GM18907 (cell line): Measurements from ENCODE around the gene FOLR3.
"Not testable (repeated sequence)": the region's sequence is repeated elsewhere in the genome, so short reads cannot be mapped to it uniquely, and the experiment has no call there.

Source experiments
- ATAC-seq: cut with Tn5 transposase; IDR thresholded peaks from one replicate; pipeline ENCODE4 v1.9.1; 2021; ENCODE audit warnings: mild to moderate bottlenecking, moderate library complexity; ENCODE audit not compliant: unreplicated experiment

Gene FOLR3

DNA sequence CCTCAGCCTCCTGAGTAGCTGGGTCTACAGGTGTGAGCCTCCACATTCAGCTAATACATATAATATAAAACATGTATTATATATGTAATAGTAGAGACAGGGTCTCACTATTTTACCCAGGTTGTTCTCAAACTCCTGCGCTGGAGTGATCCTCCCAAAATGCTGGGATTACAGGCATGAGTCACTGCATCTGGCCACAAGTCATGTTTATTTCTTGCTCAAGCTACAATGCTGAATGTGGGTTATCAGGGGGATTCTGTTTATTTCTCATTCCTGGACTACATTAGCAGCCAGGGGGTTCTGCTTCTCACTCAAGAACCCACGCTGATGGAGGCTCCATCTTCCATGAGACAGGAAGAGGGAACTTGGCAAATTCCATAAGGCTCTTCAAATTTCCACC lies 24.8 kb downstream of the FOLR3 start:
- ATAC-seq = no peak

DNA sequence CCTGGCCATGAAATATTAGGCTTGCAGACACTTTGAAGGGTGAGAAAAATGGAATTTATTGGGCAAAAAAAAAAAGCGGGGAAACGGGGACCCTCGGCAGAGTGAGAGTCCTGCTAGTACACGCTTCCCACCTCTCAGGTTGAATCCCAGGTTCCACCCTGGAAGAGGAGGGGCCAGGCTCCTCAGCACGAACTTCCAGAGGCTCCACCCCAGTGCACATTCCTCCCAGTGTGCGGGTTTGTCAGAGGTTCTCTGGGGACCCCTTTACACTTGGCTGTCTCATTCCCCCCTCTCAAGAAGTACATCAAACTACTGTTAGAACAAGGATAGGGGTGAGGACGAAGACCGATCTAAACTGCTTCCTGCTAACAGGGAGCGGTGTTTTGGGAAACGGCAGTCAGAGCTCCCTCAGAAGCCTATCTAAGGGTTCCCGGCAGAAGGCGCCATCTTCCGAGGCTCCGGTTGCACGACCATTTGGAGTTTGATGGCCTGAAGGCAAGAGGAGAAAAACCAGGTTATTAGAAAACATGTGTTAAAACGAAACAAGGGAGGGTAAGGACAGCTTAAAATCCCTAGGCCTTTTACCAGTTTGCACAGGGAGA lies 27.5 kb downstream of the FOLR3 start:
- no peak for ATAC-seq

DNA sequence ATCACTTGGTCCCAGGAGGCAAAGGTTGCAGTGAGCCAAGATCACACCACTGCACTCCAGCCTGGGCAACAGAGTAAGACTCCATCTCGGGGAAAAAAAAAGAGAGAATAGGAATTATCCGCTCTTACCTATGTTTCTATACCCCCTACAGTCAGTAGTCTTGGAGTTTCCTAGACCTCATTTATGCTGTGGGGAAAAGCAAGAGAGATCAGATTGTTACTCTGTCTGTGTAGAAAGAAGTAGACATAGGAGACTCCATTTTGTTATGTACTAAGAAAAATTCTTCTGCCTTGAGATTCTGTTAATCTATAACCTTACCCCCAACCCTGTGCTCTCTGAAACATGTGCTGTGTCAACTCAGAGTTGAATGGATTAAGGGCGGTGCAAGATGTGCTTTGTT lies 28.7 kb downstream of the FOLR3 start:
- ATAC-seq = not testable (repeated sequence)

DNA sequence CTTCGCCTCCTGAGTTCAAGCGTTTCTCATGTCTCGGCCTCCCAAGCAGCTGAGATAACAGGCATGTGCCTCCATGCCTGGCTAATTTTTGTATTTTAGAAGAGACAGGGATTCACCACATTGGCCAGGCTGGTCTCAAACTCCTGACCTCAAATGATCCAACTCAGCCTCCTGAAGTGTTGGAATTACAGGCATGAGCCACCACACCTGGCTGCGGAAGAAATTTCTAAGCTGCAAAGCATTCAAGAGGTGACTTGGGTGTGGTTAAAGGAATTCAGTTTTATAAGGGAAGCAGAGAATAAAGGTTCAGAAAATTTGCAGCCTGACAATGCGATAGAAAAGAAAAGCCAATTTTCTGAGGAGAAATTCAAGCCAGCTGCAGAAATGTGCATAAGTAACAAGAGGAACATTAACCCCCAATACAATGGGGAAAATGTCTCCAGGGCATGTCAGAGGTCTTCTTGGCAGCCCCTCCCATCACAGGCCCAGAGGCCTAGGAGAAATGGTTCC lies 33.6 kb downstream of the FOLR3 start:
- not testable (repeated sequence) for ATAC-seq

DNA sequence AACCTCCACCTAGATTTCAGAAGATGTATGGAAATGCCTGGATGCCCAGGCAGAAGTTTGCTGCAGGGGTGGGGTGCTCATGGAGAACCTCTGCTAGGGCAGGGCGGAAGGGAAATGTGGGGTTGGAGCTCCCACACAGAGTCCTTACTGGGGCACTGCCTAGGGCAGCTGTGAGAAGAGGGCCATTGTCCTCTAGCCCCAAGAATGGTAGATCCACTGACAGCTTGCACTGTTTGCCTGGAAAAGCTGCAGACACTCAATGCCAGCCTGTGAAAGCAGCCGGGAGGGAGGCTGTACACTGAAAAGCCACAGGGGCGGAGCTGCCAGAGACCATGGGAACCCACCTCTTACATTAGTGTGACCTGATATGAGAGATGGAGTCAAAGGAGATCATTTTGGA lies 34.2 kb downstream of the FOLR3 start:
- not testable (repeated sequence) for ATAC-seq

DNA sequence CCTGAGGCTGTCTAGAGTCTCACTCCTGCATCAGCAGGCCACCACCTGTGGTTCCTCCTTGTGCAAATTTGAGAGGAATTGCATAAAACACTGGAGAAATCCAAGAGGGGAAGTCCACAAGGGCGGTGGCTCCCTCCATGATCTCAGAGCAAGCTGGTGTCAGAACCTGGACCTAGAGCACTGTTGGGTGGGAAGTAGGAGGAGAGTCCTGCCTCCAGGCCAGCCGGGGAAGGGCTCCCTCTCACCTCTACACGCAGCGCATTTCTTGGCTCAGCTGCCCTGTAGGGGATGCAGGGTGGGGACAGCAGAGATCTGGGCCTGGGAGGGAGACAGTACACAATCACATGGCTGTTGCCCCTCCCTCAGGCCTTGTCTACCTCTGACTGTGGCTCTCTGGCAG lies 36.5 kb downstream of the FOLR3 start:
- ATAC-seq = not testable (repeated sequence)

DNA sequence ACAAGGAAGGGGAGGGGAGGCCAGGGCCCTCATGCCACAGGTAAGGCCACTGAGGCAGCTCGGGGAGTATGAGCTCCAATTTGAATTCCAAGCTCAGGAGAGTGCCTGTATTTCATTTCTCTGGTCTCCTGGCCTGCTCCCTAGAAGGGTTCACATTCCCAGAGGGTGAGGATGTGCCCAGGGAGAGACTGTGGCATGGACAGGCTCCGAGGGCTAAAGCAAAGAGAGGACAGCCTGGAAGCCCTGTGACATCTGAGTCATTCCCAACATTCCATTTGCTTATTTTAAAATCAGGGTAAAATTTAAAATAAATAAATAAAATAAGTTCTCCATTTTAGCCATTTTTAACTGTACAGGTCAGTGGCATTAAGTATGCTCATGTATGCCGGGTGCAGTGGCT lies 37.8 kb downstream of the FOLR3 start:
- no peak for ATAC-seq

DNA sequence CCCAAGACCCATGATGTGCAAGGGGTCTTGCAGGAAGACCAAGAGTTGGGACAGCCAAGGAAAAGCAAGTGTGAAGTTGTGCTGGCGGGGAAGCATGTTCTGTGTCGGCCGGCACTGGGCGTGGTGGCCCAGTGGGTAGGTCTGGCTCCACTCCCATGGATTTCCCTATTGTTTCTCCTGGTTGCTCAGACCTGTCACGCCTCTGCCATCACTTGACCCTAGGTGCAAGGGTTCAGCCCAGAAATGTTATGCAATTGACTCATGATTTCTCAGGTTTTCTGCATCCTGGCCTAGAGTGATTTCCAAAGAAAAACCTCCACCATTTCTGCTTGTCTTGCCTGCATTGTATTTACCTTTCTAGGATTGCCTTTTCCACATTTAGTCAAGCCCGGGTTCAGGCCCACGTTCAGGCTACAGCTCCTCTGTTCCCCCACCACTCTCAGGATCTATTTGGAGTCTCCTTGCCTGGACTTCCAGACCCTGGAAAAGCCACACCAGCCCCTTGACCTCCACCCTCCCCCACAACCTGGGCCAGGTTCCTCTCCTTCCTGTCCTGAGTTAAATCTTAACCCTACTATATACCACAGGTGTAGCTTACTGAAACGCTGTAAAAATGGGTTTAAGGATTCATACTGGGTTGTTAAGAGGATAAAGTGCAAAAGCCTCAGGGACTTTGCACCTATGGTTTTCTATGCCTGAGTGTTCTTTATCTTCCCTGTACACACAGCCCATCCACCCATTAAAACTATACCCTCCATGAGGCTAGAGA lies 39.0 kb downstream of the FOLR3 start:
- no peak for ATAC-seq

DNA sequence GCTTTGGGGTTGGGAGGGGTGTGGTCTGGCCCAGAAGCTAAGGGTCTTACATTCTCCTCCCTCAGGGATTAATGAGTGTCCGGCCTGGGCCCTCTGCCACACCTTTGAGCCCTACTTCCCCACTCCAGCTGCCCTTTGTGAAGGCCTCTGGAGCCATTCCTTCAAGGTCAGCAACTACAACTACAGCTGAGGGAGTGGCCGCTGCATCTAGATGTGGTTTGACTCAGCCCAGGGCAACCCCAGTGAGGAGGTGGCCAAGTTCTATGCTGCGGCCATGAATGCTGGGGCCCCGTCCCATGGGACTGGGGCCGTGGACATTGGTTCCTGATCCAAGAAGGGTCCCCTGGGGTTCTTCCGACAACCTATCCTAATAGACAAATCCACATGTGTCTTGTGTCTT lies 42.1 kb downstream of the FOLR3 start:
- ATAC-seq = no peak

DNA sequence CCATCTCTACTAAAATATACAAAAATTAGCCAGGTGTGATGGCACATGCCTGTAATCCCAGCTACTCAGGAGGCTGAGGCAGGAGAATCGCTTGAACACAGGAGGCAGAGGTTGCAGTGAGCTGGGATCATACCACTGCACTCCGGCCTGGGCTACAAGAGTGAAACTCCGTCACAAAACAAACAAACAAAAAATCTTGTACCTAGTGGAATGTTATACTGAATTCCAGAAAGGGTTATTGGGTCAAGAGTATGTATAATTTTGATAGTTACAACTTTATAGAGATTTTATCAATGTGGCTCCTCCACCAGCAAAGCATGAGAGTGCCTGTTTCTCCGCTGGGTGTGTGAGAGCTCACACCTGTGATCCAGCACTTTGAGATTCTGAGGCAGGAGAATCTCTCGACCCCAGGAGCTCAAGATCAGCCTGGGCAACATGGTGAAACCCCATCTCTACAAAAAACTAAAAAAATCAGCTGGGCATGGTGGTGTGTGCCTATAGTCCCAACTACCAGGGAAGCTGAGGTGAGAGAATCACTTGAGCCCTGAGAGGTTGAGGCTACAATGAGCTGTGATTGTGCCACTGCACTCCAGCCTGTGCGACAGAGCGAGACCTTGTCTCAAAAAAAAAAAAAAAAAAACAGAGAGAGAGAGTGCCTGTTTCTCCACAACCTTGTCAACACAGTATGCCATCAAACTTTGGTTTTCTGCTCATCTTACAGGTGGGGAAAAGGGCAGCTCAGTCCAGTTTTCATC lies 43.7 kb downstream of the FOLR3 start:
- ATAC-seq = no peak

DNA sequence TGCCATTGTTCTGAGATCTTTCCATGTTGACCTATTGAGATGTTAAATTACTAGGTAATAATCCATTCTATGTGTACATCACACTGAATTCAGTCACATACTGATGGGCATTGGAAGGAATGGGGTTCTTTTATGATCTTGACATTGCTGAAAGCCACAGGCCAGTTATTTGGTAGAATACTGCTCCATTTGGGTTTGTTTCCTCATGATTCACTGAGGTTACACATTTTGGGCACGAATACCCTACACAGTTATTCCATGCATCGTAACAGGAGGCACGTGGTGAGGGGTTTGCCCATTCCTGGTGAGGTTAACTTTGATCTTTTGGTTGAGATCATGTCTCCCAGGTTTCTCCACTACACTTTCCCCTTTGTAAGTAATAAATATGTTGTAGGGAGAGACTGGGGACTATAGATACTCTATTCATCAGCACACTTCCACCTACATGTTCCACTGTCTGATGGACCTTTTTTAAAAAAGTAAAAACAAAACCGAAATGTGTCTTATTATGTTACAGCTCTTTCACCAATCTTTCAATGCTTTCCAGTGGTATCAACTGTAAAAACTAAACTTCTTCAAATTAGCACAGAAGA lies 44.4 kb downstream of the FOLR3 start:
- ATAC-seq = no peak

DNA sequence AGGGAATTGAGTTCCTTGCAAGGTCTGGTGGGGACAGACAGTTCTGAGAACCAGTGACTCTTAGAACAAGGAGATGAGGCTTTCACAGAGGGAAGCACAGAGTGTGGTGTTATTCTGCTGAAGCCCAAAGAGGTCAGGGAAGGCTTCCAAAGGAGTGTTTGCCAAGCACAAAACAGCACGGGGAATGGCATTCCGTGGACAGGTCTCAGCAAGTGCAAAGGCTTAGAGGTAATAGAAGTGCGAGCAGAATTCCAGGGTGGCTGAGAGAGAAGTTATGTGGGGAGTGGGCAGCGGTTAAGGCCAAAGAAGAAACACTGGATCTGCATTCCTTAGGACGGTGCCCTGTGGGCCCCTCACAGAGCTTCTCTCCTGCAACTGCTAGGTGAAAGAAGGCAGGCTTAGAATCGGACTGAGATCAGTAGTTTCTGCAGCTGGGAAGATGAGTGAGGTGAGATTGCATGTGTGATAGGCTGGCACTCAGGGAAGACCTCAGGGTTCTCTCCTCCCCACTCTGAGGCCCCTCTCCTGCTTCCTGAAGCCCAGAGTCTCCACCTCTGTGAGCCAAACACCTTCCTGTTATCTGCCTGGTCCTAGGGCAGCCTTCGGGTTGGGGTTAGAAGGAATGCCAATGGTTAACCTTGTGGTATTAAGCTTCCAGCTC lies 45.5 kb downstream of the FOLR3 start:
- ATAC-seq = not testable (repeated sequence)

DNA sequence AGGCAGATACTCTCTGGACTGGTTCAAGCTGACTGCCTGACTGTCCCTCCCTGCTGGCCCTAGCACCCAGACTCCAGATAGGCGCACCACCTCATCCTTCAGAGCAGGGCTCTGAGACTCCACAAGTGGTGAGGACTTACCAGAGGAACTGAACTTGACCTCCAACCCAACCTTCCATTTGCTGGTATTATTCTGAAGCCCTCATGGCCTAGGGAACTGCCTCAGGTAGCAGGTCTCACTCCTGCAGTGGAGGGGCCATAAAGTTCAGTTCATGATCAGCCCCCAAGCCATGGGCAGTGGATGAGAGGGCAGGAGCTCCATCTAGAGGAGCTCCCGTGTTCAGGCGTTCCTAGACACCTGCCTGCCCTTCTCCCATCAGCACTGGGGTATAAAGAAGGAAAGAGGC lies 46.0 kb downstream of the FOLR3 start:
- ATAC-seq = not testable (repeated sequence)

DNA sequence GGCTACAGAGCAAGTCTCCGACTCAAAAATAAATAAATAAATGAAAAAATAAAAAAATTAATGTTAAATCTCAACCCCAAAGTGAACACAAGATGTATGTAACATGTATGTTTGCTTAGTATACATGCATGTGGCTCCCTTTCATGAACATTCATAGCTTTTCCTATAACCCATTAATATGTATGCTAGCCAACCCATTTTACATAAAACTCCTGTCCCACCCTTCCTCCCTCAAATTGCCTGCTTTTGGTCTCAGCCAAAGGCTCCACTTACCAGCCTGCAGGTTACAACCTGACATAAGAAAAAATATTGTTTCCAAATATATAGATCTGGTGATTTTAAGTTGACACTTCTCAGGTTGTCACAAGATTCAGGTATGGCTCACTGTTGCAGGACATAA lies 52.7 kb downstream of the FOLR3 start:
- ATAC-seq = no peak
